Measurements from ENCODE around the gene PRPF39.
"Not testable (repeated sequence)": the region's sequence is repeated elsewhere in the genome, so short reads cannot be mapped to it uniquely, and the experiment has no call there.

PRPF39 gene

DNA sequence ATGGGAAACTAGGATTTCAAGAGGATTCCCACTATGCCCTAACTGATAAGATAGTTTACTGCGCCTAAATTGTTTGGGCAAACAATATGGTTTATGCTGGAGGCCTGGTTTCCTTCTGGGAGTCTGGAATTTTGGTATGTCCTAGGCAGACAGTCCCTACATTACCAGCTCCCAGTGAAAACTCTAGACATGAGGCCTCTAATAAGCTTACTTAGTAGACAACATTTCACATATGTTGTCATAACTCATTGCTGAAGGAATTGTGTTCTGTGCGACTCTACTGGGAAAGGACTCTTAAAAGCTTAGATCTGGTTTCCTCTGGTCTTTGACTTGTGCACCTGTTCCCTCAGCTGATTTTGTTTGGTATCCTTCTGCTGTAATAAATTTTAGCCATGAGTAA lies 18.0 kb upstream of the PRPF39 start:
- Mint-ChIP-seq H3K36me3 (ENCODE audit: insufficient read depth) (peaks cover 13% of the 10 kb centered on the region), H3K27me3 (no peaks in the 10 kb centered on the region), H3K9me3 (no peaks in the 10 kb centered on the region), H3K4me3 (no peak overlapping the region), H3K27ac (no peak overlapping the region), H3K4me1 (ENCODE audit: low read depth in 2 of 2) (peaks cover 0 to 5% of the 10 kb centered on the region in 2 donors)
- ATAC-seq (replicated peaks) (no peak), DNase-seq (no peak)

DNA sequence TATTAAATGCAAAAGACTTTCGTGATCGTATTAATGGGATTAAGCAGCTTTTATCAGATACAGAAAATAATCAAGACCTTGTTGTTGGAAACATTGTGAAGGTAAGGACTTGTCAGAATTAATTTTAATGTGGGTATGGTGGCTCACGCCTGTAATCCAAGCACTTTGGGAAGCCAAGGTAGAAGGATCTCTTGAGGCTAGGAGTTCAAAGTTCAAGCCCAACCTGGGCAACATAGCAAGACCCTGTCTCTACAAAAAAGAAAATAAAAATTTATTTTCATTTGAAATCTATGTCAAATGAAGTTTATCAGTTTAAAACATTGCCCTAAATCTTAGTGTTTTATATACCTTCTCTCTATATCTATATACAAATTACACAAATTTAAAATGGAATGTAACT lies 17.2 kb upstream of the PRPF39 start:
- no peaks in the 10 kb centered on the region for H3K9me3 Mint-ChIP-seq
- peaks cover 10% of the 10 kb centered on the region for H3K36me3 Mint-ChIP-seq (ENCODE audit: insufficient read depth)
- H3K4me1 Mint-ChIP-seq (ENCODE audit: low read depth in 2 of 2) = peaks cover 0 to 5% of the 10 kb centered on the region in 2 donors
- DNase-seq (no peak), ATAC-seq (replicated peaks) (no peak)
- no peaks in the 10 kb centered on the region for H3K27me3 Mint-ChIP-seq
- no peak overlapping the region for H3K4me3 Mint-ChIP-seq
- H3K27ac Mint-ChIP-seq = no peak overlapping the region

DNA sequence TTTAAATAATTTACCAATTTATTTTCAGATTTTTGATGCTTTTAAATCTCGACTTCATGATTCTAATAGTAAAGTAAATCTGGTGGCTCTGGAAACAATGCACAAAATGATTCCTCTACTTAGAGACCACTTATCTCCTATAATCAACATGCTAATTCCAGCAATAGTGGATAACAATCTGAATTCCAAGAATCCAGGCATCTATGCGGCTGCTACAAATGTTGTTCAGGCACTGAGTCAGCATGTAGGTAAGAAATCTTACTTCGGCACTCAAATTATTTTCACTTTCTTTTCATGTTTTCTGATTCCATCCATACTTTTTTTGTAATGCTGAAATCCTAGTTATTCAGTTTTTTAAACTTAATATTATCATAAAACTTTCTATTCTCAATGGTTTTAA lies 15.5 kb upstream of the PRPF39 start:
- no peak overlapping the region for H3K27ac Mint-ChIP-seq
- peaks cover 10% of the 10 kb centered on the region for H3K36me3 Mint-ChIP-seq (ENCODE audit: insufficient read depth)
- DNase-seq = no peak
- H3K9me3 Mint-ChIP-seq = no peaks in the 10 kb centered on the region
- H3K27me3 Mint-ChIP-seq = no peaks in the 10 kb centered on the region
- H3K4me1 Mint-ChIP-seq (ENCODE audit: low read depth in 2 of 2) = peaks cover 0 to 5% of the 10 kb centered on the region in 2 donors
- H3K4me3 Mint-ChIP-seq = no peak overlapping the region
- no peak for ATAC-seq (replicated peaks)

DNA sequence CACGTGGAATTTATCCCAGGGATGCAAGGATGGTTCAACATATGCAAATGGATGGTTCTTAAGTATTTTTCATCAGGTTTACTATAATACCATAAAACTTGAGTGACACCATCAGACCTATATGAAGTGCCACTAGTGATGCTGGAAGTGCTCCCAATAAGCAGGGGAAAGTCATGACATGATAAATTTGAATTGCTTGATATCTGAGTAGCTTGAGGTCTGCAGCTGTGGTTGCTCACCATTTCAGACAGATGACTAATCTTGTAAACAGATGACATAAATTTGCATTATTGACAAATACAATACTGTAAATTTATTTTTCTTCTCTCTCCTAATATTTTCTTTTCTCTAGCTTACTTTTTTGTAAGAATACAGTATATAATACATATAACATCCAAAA lies 13.7 kb upstream of the PRPF39 start:
- Mint-ChIP-seq H3K27me3 (no peaks in the 10 kb centered on the region), H3K27ac (no peak overlapping the region), H3K4me1 (ENCODE audit: low read depth in 2 of 2) (no peaks in the 10 kb centered on the region), H3K4me3 (no peak overlapping the region), H3K9me3 (no peaks in the 10 kb centered on the region), H3K36me3 (ENCODE audit: insufficient read depth) (peaks cover 10% of the 10 kb centered on the region)
- DNase-seq (no peak), ATAC-seq (replicated peaks) (no peak)

DNA sequence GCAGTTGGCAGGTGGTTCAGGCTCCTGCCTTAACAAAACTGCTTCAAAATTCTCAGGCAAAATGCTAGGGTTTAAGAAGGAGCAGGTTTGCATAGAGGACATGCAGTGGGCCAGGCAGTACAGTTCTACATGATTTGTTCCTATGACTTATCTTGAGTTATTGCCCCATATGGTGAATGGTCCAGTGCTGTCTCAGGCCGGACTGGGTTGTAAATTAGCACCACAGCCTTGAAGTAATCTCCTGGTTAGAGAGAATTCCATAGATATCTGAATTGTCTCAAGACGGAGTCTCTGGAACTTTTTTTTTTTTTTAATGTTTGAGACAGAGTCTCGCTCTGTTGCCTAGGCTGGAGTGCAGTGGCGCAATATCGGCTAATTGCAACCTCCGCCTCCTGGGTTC lies 11.8 kb upstream of the PRPF39 start:
- Mint-ChIP-seq H3K4me1 (ENCODE audit: low read depth in 2 of 2) (no peaks in the 10 kb centered on the region), H3K9me3 (no peaks in the 10 kb centered on the region), H3K36me3 (ENCODE audit: insufficient read depth) (peaks cover 10% of the 10 kb centered on the region), H3K27ac (no peak overlapping the region), H3K4me3 (no peak overlapping the region), H3K27me3 (no peaks in the 10 kb centered on the region)
- ATAC-seq (replicated peaks) (no peak), DNase-seq (no peak)

DNA sequence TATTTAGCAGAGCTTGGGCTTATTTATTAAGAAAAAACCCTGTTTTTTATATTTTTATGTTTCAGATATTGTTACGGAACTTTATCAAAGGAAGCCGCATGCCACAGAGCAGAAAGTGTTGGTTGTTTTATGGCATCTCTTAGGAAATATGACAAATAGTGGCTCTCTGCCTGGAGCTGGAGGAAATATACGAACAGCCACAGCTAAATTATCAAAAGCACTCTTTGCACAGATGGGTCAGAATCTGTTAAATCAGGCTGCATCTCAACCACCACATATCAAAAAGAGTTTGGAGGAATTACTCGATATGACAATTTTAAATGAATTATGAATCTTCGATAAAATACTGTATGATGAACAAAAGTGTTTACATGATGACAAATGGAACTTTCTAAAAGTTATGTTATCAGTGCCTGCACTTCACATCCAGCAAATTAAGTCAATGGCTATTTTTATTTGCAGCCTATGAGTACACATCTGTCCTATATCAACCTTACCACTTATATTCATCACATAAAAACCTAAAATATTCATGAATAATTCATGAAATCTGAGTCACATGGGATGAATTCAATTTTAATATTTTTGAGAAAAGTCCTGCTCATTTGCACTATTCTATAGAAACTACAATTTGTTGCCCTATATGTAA lies 10.6 kb upstream of the PRPF39 start:
- no peaks in the 10 kb centered on the region for H3K4me1 Mint-ChIP-seq (ENCODE audit: low read depth in 2 of 2)

DNA sequence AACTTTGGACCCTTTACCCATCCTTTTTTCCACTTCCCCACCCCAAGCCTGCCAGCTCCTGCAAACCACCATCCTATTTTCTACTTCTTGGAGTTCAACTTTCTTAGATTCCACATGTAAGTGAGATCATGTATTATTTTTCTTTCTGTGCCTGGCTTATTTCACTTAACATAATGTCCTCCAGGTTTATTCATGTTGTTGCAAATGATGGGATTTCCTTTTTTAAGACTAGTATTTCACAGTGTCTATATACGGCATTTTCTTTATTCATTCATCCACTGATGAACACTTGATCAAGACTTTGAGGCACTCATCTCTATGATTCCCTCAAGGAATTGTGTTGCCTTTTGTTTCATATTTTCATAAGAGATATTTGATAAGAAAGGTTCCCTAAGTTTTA lies 5.6 kb upstream of the PRPF39 start:
- H3K36me3 Mint-ChIP-seq (ENCODE audit: insufficient read depth) = no peaks in the 10 kb centered on the region
- no peaks in the 10 kb centered on the region for H3K9me3 Mint-ChIP-seq
- ATAC-seq (replicated peaks) (no peak), DNase-seq (no peak)
- H3K27ac Mint-ChIP-seq = no peak overlapping the region
- H3K4me1 Mint-ChIP-seq (ENCODE audit: low read depth in 2 of 2) = peaks cover 2% of the 10 kb centered on the region in 2 donors
- H3K4me3 Mint-ChIP-seq = no peak overlapping the region
- no peaks in the 10 kb centered on the region for H3K27me3 Mint-ChIP-seq

More for the DNA sequence above, 10.6 kb upstream of the PRPF39 start:
- Mint-ChIP-seq H3K36me3 (ENCODE audit: insufficient read depth) (peaks cover 10% of the 10 kb centered on the region), H3K27ac (no peak overlapping the region), H3K4me3 (no peak overlapping the region), H3K9me3 (no peaks in the 10 kb centered on the region), H3K27me3 (no peaks in the 10 kb centered on the region)
- no peak for DNase-seq
- ATAC-seq (replicated peaks) = no peak

DNA sequence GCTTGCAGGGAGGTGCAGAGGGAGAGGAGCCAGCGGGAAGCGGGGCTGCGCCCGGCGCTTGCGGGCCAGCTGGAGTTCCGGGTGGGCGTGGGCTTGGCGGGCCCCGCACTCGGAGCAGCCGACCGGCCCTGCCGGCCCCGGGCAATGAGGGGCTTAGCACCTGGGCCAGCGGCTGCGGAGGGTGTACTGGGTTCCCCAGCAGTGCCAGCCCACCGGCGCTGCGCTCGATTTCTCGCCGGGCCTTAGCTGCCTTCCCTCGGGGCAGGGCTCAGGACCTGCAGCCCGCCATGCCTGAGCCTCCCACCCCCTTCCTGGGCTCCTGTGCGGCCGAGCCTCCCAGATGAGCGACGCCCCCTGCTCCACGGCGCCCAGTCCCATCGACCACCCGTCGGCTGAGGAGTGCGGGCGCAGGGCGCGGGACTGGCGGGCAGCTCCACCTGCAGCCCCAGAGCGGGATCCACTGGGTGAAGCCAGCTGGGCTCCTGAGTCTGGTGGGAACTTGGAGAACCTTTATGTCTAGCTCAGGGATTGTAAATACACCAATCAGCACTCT lies 3.4 kb upstream of the PRPF39 start:
- peaks cover 15 to 18% of the 10 kb centered on the region in 2 donors for H3K4me1 Mint-ChIP-seq (ENCODE audit: low read depth in 2 of 2)
- H3K27me3 Mint-ChIP-seq; H3K9me3 Mint-ChIP-seq; H3K36me3 Mint-ChIP-seq (ENCODE audit: insufficient read depth); ATAC-seq (replicated peaks); H3K27ac Mint-ChIP-seq; H3K4me3 Mint-ChIP-seq; DNase-seq: not testable (repeated sequence)

DNA sequence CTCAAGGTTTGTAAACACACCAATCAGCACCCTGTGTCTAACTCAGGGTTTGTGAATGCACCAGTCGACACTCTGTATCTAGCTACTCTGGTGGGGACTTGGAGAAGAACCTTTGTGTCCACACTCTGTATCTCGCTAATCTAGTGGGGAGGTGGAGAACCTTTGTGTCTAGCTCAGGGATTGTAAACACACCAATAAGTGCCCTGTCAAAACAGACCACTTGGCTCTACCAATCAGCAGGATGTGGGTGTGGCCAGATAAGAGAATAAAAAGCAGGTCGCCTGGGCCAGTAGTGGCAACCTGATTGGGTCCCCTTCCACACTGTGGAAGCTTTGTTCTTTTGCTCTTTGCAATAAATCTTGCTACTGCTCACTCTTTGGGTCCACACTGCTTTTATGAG lies 2.8 kb upstream of the PRPF39 start:
- not testable (repeated sequence) for H3K4me3 Mint-ChIP-seq; H3K9me3 Mint-ChIP-seq; H3K27me3 Mint-ChIP-seq; ATAC-seq (replicated peaks); H3K27ac Mint-ChIP-seq; H3K36me3 Mint-ChIP-seq (ENCODE audit: insufficient read depth); DNase-seq
- peaks cover 19 to 24% of the 10 kb centered on the region in 2 donors for H3K4me1 Mint-ChIP-seq (ENCODE audit: low read depth in 2 of 2)

DNA sequence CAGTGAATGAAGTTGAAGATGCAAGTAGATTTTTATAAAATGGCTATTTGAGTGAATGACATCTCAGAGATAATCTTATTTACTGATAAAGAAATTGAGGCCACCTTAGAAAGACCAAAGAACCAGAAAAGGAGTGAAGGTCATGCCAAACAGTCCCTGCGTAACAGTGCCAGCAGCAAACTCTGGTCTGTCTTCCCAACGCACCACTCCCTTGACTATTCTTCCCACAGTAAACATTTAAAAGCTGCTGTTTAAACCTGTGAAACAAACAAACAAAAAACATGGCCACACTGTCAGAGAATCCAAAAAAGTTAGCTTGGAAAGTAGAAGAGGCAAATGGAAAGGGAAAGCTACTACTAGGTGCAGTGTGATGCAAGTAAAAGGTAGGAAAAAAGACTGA lies 1.5 kb upstream of the PRPF39 start:
- no peaks in the 10 kb centered on the region for H3K27me3 Mint-ChIP-seq
- ATAC-seq (replicated peaks) = no peak
- peaks cover 26 to 38% of the 10 kb centered on the region in 2 donors for H3K4me1 Mint-ChIP-seq (ENCODE audit: low read depth in 2 of 2)
- H3K4me3 Mint-ChIP-seq = peak overlapping the region; percentile 2 to 26
- DNase-seq = no peak
- H3K36me3 Mint-ChIP-seq (ENCODE audit: insufficient read depth) = peaks cover 9% of the 10 kb centered on the region
- H3K9me3 Mint-ChIP-seq = no peaks in the 10 kb centered on the region
- peak overlapping the region in 1 of 2 donors; percentile 66 for H3K27ac Mint-ChIP-seq

DNA sequence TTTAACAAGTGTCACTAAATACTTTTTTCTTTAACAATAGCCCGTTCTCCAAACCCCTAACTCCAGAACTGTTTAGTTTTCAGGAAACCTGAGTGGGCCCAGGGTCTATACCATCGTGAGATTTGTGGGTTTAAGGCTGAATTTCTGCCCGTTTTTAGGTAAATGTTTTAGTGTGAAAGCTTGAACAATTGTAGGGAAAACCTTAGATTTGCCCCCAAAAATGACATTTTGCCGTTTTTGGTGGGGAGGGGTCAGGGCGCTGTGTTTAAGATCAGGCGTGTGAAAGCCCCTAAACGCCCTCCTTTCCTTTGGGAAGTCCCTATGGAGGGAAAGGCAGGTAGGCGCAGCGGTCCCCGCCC lies 320 bp upstream of the PRPF39 start:
- ATAC-seq (replicated peaks) = no peak
- H3K9me3 Mint-ChIP-seq = no peaks in the 10 kb centered on the region
- peaks cover 35 to 46% of the 10 kb centered on the region in 2 donors for H3K4me1 Mint-ChIP-seq (ENCODE audit: low read depth in 2 of 2)
- H3K36me3 Mint-ChIP-seq (ENCODE audit: insufficient read depth) = peaks cover 9% of the 10 kb centered on the region
- H3K27me3 Mint-ChIP-seq = no peaks in the 10 kb centered on the region
- peak overlapping the region; percentile 94 to 97 for H3K4me3 Mint-ChIP-seq
- peak overlapping the region; percentile 97 to 99 for H3K27ac Mint-ChIP-seq
- DNase-seq = no peak

DNA sequence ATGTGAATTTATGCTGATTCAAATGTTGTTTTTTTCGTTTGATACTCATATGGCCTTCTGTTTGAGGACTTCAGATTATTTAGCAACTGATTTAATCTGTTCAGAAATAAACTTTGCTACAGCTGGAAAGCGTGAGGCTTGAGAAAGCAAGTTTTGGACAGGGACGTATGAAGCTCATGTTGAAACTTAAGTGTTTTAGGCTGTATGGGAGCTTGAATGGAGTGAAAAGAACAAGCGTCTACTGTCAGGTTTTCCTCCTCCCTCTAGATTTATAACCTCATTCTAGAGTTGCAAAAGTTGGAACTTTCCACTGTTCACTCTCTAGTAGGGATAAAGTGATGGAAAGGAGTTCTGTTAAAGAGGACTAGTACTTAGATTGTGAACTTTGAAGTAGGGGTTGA lies 1.0 kb downstream of the PRPF39 start:
- peak overlapping the region in 1 of 2 donors; percentile 97 for H3K27ac Mint-ChIP-seq
- DNase-seq (no peak), ATAC-seq (replicated peaks) (no peak)
- no peaks in the 10 kb centered on the region for H3K27me3 Mint-ChIP-seq
- H3K4me3 Mint-ChIP-seq = peak overlapping the region; percentile 94 to 97
- H3K9me3 Mint-ChIP-seq = no peaks in the 10 kb centered on the region
- peaks cover 42 to 58% of the 10 kb centered on the region in 2 donors for H3K4me1 Mint-ChIP-seq (ENCODE audit: low read depth in 2 of 2)
- H3K36me3 Mint-ChIP-seq (ENCODE audit: insufficient read depth) = peaks cover 12% of the 10 kb centered on the region

DNA sequence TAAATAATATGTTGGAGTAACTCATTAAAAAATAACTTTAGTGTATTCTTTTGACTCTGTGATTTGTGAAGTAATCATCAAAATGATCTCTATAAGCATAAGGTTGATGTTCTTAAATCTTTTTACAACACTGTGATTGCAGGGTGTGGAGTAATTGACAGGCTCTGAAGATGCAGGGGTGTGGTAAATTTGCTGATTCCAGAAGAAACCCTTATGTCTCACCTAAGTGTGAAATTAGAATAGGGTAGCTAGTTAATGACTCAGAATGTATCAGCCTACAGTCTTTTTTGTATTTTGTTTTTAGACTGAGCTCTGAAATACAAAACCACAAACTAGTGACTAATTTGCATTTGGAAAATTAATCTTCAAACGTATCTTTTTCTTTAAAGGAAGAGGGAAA lies 5.9 kb downstream of the PRPF39 start:
- Mint-ChIP-seq H3K36me3 (ENCODE audit: insufficient read depth) (peaks cover 15% of the 10 kb centered on the region), H3K4me1 (ENCODE audit: low read depth in 2 of 2) (peaks cover 38 to 70% of the 10 kb centered on the region in 2 donors)

DNA sequence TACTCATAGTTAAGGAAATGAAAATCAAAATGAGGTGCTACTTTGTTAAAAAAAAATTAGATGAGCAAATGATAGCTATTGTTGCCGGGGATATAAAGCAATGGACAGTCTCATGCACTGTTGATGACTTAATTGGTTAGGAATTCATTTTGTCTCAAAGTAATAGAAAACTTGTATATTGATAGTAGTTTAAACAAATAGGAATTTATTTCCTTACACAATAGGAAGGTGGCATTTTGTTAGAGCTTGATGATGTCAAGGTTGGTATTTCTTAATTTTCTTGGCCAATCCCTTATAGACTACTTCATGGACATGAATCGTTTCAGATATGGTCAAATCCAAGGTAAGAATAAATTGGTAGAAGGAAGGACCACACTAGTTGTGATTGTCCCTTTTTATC lies 7.8 kb downstream of the PRPF39 start:
- no peaks in the 10 kb centered on the region for H3K9me3 Mint-ChIP-seq
- no peaks in the 10 kb centered on the region for H3K27me3 Mint-ChIP-seq
- peaks cover 34% of the 10 kb centered on the region for H3K36me3 Mint-ChIP-seq (ENCODE audit: insufficient read depth)
- peaks cover 27 to 54% of the 10 kb centered on the region in 2 donors for H3K4me1 Mint-ChIP-seq (ENCODE audit: low read depth in 2 of 2)
- H3K27ac Mint-ChIP-seq = no peak overlapping the region
- H3K4me3 Mint-ChIP-seq = no peak overlapping the region
- DNase-seq (no peak), ATAC-seq (replicated peaks) (no peak)

More for the DNA sequence above, 5.9 kb downstream of the PRPF39 start:
- ATAC-seq (replicated peaks) (peak; percentile 69), DNase-seq (no peak)
- H3K9me3 Mint-ChIP-seq = no peaks in the 10 kb centered on the region
- H3K27ac Mint-ChIP-seq = peak overlapping the region; percentile 50 to 60
- H3K27me3 Mint-ChIP-seq = no peaks in the 10 kb centered on the region
- no peak overlapping the region for H3K4me3 Mint-ChIP-seq
